Measurements from ENCODE around the gene AP4S1. TPM values are rescaled to one million over a fixed set of nuclear protein-coding genes. Genes with fewer than 3 reads are reported as not detected.
"Not testable (repeated sequence)": the region's sequence is repeated elsewhere in the genome, so short reads cannot be mapped to it uniquely, and the experiment has no call there.

AP4S1 gene
- total RNA-seq, 1 donor from 2014 or later = 7.1 TPM

- intact Hi-C loops (cut with DNase I) = no loop called here
- Histone ChIP-seq H3K27ac (no peak overlapping the region), H3K4me3 (no peak overlapping the region), H3K27me3 (no peaks in the 10 kb centered on the region), H3K36me3 (no peaks in the 10 kb centered on the region), H3K4me1 (peaks cover 4% of the 10 kb centered on the region), H3K9me3 (no peaks in the 10 kb centered on the region)
- no peak for TF ChIP-seq CTCF (IDR thresholded peaks at IDR 0.05)
- DNase-seq (no peak), ATAC-seq (peak; percentile 59)
These were observed 22.1 kb downstream of the AP4S1 start for GRCh38 chr14:31047503-31047902.

- Histone ChIP-seq H3K4me1 (peaks cover 4% of the 10 kb centered on the region), H3K4me3 (no peak overlapping the region), H3K9me3 (no peaks in the 10 kb centered on the region), H3K27me3 (no peaks in the 10 kb centered on the region), H3K36me3 (no peaks in the 10 kb centered on the region), H3K27ac (no peak overlapping the region)
- intact Hi-C loops (cut with DNase I) = no loop called here
- DNase-seq (no peak), ATAC-seq (no peak)
- no peak for TF ChIP-seq CTCF (IDR thresholded peaks at IDR 0.05)
These were observed 25.6 kb downstream of the AP4S1 start for GRCh38 chr14:31051023-31051422.

GRCh38 chr14:31051511-31051910 is 26.1 kb downstream of the AP4S1 start:
- Histone ChIP-seq H3K27me3 (no peaks in the 10 kb centered on the region), H3K9me3 (no peaks in the 10 kb centered on the region), H3K4me3 (no peak overlapping the region), H3K27ac (no peak overlapping the region), H3K4me1 (peaks cover 4% of the 10 kb centered on the region), H3K36me3 (no peaks in the 10 kb centered on the region)
- intact Hi-C loops (cut with DNase I) = no loop called here
- ATAC-seq (no peak), DNase-seq (no peak)
- TF ChIP-seq CTCF (IDR thresholded peaks at IDR 0.05) = no peak

- H3K9me3 ChIP-seq; H3K4me1 ChIP-seq; H3K36me3 ChIP-seq; DNase-seq; H3K27me3 ChIP-seq; H3K27ac ChIP-seq; H3K4me3 ChIP-seq; intact Hi-C loops (cut with DNase I): not testable (repeated sequence)
- peak; percentile 38 for ATAC-seq
These were observed 27.6 kb downstream of the AP4S1 start for GRCh38 chr14:31052905-31053586.

- ATAC-seq (no peak), DNase-seq (no peak)
- TF ChIP-seq CTCF (IDR thresholded peaks at IDR 0.05) = no peak
- Histone ChIP-seq H3K4me3 (no peak overlapping the region), H3K4me1 (peaks cover 10% of the 10 kb centered on the region), H3K27me3 (no peaks in the 10 kb centered on the region), H3K27ac (no peak overlapping the region), H3K36me3 (no peaks in the 10 kb centered on the region), H3K9me3 (no peaks in the 10 kb centered on the region)
- intact Hi-C loops (cut with DNase I) = no loop called here
These were observed 31.6 kb downstream of the AP4S1 start for GRCh38 chr14:31057035-31057434.

- Histone ChIP-seq H3K27me3 (no peaks in the 10 kb centered on the region), H3K27ac (no peak overlapping the region), H3K4me1 (peaks cover 10% of the 10 kb centered on the region), H3K4me3 (no peak overlapping the region), H3K36me3 (no peaks in the 10 kb centered on the region), H3K9me3 (no peaks in the 10 kb centered on the region)
- intact Hi-C loops (cut with DNase I) = no loop called here
- no peak for DNase-seq
- ATAC-seq = no peak
- TF ChIP-seq CTCF (IDR thresholded peaks at IDR 0.05) = no peak
These were observed 32.4 kb downstream of the AP4S1 start for GRCh38 chr14:31057701-31058364.

Data from upper lobe of right lung (tissue), 1 donor.